Body of pancreas (tissue), 4 donors: ENCODE measurements around the gene CIPC. TPM values are rescaled to one million over a fixed set of nuclear protein-coding genes. Genes with fewer than 3 reads are reported as not detected.

Experiments used
- ATAC-seq: fragments of 150-250 bp; one replicate; pipeline ENCODE4 v1.9.1; 2016
- DNase-seq, 4 donors: peaks; one replicate each; pipeline ENCODE4 v3.0.0-alpha.2; 2019
- H3K27ac ChIP-seq, 4 donors: fragments of 200-600 bp; sonication (generic); 1 replicate in 3 of 4; 2 replicates in 1 of 4; pipeline versions ENCODE4 v1.5.1 to v1.6.1; 2016 to 2019; ENCODE audit warnings: mild to moderate bottlenecking in 1 of 4, mixed read lengths in 1 of 4, moderate library complexity in 1 of 4
- H3K27me3 ChIP-seq, 2 donors: fragments of 200-600 bp; sonication (generic); one replicate each; pipeline ENCODE4 v1.6.0; 2016; ENCODE audit warnings: mild to moderate bottlenecking in 1 of 2
- H3K36me3 ChIP-seq, 2 donors: fragments of 200-600 bp; sonication (generic); replicated peaks in 1 of 2; 2 replicates each; pipeline ENCODE4 v1.5.1; 2016; ENCODE audit warnings: low read depth in 2 of 2; ENCODE audit not compliant: insufficient read depth in 1 of 2
- H3K4me1 ChIP-seq: fragments of 200-600 bp; sonication (generic); one replicate; pipeline ENCODE4 v1.6.0; 2016
- H3K4me3 ChIP-seq, 2 donors: fragments of 200-600 bp; sonication (generic); 1 replicate in 1 of 2; 2 replicates in 1 of 2; pipeline ENCODE4 v1.5.1; 2016 to 2019
- H3K9me3 ChIP-seq, 3 donors: fragments of 200-600 bp; sonication (generic); 1 replicate in 2 of 3; 2 replicates in 1 of 3; pipeline ENCODE4 v1.5.1; 2016
- POLR2A ChIP-seq, 3 donors: fragments of 450-650 bp; IDR thresholded peaks; one replicate each; pipeline ENCODE4 v1.6.1; 2016; ENCODE audit warnings: antibody characterized with exemption in 3 of 3, mild to moderate bottlenecking in 2 of 3
- WGBS, 2 donors: methylation state at CpG; one replicate each; pipeline ENCODE4 v1.1.5; 2017; 5-methylcytosine and 5-hydroxymethylcytosine counted together
- intact Hi-C: fragments of 100-400 bp; cut with DNase I; formaldehyde crosslinking; loops from one replicate; pipeline ENCODE4 v1.15.1; 2023
- total RNA-seq, 2 donors: library from RNA; depleted of rRNA; stranded (reverse); fragments of >200 nt; gene quantifications; one replicate each; pipeline ENCODE4 v1.1.0, GENCODE V29; 2016
- TF ChIP-seq, protein P1 (sequence below), 7 experiments: fragments of 450-650 bp in 4 of 7; fragments of 200-600 bp in 3 of 7; sonication (generic) in 3 of 7; IDR thresholded peaks; one replicate each; pipeline ENCODE4 v1.5.1; 2016 to 2019; ENCODE audit warnings: antibody characterized with exemption in 7 of 7

CIPC gene
- total RNA-seq, 2 donors from 2014 or later = 13.7 to 17.1 TPM

DNA sequence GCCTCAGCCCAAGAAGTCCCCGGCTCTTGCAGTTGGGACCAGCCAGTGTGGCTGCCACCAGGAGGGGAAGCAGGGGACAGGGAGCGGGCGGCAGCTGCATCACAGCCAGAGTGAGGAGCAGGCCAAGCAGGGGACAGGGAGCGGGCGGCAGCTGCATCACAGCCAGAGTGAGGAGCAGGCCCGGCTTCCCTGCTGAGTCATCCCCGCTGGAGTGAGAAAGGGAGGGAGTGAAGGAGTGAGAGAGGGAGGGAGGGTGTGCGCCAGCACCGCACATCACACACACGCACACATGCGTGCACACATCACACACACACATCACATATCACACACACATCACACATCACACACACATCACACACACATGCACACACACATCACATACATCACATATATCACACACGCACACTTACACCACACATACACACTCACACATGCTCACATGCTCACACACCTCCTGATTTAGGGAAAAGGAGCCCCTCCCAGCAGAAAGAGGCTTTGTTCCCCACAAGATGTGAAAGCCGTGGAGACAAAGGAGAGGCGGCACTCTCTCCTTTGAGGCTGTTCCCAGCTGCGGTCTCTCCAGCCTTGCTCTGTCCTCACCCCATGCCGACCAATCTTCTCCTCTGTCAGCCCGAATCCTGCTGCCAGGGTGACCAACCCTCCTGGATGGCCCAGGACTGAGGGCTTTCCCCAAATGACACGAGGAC, 60.3 kb downstream of the CIPC start:
- no peak overlapping the region for H3K4me3 ChIP-seq
- no peaks in the 10 kb centered on the region for H3K9me3 ChIP-seq
- WGBS, 2 donors = 13 to 18% methylated on average over 18 of the region's 18 CpGs
- H3K36me3 ChIP-seq = no peaks in the 10 kb centered on the region
- TF ChIP-seq, protein P1, sequence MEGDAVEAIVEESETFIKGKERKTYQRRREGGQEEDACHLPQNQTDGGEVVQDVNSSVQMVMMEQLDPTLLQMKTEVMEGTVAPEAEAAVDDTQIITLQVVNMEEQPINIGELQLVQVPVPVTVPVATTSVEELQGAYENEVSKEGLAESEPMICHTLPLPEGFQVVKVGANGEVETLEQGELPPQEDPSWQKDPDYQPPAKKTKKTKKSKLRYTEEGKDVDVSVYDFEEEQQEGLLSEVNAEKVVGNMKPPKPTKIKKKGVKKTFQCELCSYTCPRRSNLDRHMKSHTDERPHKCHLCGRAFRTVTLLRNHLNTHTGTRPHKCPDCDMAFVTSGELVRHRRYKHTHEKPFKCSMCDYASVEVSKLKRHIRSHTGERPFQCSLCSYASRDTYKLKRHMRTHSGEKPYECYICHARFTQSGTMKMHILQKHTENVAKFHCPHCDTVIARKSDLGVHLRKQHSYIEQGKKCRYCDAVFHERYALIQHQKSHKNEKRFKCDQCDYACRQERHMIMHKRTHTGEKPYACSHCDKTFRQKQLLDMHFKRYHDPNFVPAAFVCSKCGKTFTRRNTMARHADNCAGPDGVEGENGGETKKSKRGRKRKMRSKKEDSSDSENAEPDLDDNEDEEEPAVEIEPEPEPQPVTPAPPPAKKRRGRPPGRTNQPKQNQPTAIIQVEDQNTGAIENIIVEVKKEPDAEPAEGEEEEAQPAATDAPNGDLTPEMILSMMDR (IDR thresholded peaks at IDR 0.05) = no peak
- TF ChIP-seq POLR2A (IDR thresholded peaks at IDR 0.05) = no peak
- intact Hi-C loops = no loop called here
- H3K4me1 ChIP-seq = no peaks in the 10 kb centered on the region
- peaks cover 0 to 3% of the 10 kb centered on the region in 2 donors for H3K27me3 ChIP-seq
- ATAC-seq (no peak), DNase-seq (no peak)
- H3K27ac ChIP-seq = no peak overlapping the region

DNA sequence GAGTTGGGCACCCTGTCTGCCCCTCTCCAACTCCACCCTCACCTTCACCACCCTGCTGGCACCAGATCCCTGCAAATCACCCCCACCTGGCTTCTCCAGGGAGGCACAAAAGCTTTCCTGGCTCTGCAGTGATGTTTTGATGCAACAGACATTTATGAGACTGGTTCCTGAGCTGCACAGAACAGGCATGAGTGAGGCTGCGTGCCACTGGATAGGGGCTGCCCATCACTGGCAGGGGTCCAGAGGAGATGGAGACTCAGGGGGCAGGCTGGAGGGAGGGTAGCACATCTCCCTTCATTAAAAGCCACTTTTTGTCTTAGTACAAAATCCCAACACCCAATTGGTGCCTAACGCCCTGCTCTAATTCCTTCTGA, 60.8 kb downstream of the CIPC start:
- TF ChIP-seq POLR2A (IDR thresholded peaks at IDR 0.05) = no peak
- TF ChIP-seq, protein P1 (IDR thresholded peaks at IDR 0.05) = no peak
- Histone ChIP-seq H3K4me3 (no peak overlapping the region), H3K9me3 (no peaks in the 10 kb centered on the region), H3K27me3 (peaks cover 0 to 3% of the 10 kb centered on the region in 2 donors), H3K27ac (no peak overlapping the region), H3K4me1 (no peaks in the 10 kb centered on the region), H3K36me3 (no peaks in the 10 kb centered on the region)
- ATAC-seq (no peak), DNase-seq (no peak)
- intact Hi-C loops = no loop called here
- 47 to 63% methylated on average over 2 of the region's 2 CpGs for WGBS, 2 donors

DNA sequence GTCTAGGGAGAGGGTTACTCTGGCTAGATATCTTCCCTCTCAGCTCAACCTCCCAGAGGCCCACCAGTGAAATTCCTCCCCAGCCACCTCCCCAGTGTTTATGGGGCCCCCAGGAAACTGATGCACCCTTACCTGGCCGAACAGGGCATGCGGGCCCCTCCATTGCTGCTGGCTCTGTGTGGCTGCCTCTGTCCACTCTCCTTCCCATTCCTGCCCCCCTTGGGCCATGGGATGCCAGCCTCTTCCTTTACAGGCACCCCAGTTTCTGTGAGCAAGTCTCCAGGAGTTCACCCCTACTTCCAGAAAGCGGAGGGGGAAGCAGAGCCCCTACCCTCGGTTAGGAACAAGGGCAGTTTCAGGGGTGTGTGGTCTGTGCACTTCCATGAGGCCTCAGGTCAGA, 63.0 kb downstream of the CIPC start:
- no peaks in the 10 kb centered on the region for H3K9me3 ChIP-seq
- H3K27ac ChIP-seq = no peak overlapping the region
- no peak for ATAC-seq
- TF ChIP-seq, protein P1 (IDR thresholded peaks at IDR 0.05) = no peak
- TF ChIP-seq POLR2A (IDR thresholded peaks at IDR 0.05) = no peak
- intact Hi-C loops = no loop called here
- 49% methylated on average over 4 of the region's 4 CpGs for WGBS, 2 donors
- no peaks in the 10 kb centered on the region for H3K4me1 ChIP-seq
- no peak for DNase-seq
- no peaks in the 10 kb centered on the region for H3K36me3 ChIP-seq
- H3K27me3 ChIP-seq = peaks cover 0 to 3% of the 10 kb centered on the region in 2 donors
- no peak overlapping the region for H3K4me3 ChIP-seq

Other genes starting within 250 kb of the CIPC start
- 10 to 100 TPM; 26.7 to 52.1 TPM for gene IRF2BPL, start 69.5 kb upstream of the CIPC start, total RNA-seq
- gene ZDHHC22, start 43.5 kb downstream of the CIPC start, total RNA-seq = not detected
- gene TMEM63C, start 83.5 kb downstream of the CIPC start, total RNA-seq = 1 to 10 TPM in 1 of 2 donors, under 1 TPM in 1; 0.33 to 3.6 TPM
- under 1 TPM in 1 of 2 donors, not detected in 1; 0.33 TPM for gene NGB, start 172.9 kb downstream of the CIPC start, total RNA-seq
- 10 to 100 TPM; 22.6 to 45.2 TPM for gene POMT2, start 222.6 kb downstream of the CIPC start, total RNA-seq
- gene GSTZ1, start 222.8 kb downstream of the CIPC start, total RNA-seq = 10 to 100 TPM; 14.3 to 16.2 TPM